Gastroesophageal sphincter (tissue), 3 donors: ENCODE measurements around the gene PHLPP1.

Experiments used
- CTCF ChIP-seq, 4 experiments: fragments of 200-600 bp in 2 of 4; fragments of 450-650 bp in 2 of 4; sonication (generic) in 1 of 4; IDR thresholded peaks; one replicate each; pipeline ENCODE4 v1.5.1; 2017 to 2019; ENCODE audit warnings: antibody characterized with exemption in 4 of 4, mild to moderate bottlenecking in 2 of 4, moderate library complexity in 2 of 4
- EP300 ChIP-seq: sonication (generic); formaldehyde crosslinking; IDR thresholded peaks from one replicate; pipeline ENCODE4 v1.6.1; 2017; ENCODE audit warnings: antibody characterized with exemption, mild to moderate bottlenecking
- POLR2A ChIP-seq, 2 donors: fragments of 450-650 bp; IDR thresholded peaks; one replicate each; pipeline ENCODE4 v1.6.1; 2017; ENCODE audit warnings: antibody characterized with exemption in 2 of 2, mild to moderate bottlenecking in 2 of 2, moderate library complexity in 1 of 2
- POLR2AphosphoS5 ChIP-seq: sonication (generic); formaldehyde crosslinking; IDR thresholded peaks from one replicate; pipeline ENCODE4 v1.6.1; 2017; ENCODE audit warnings: antibody characterized with exemption

- TF ChIP-seq CTCF (IDR thresholded peaks at IDR 0.05) (no peak), POLR2A (IDR thresholded peaks at IDR 0.05) (no peak), POLR2AphosphoS5 (no peak), EP300 (no peak)
Measured at GRCh38 chr18:62777814-62778213, 62.5 kb downstream of the PHLPP1 start.
